NOMO-1 treated with dmso at 0.1 percent for 144 hours (cell line): Measurements from ENCODE around the gene GLI2.

Experiments used
- DNase-seq: peaks from one replicate; lab custom pipeline; 2025; ENCODE audit not compliant: unreplicated experiment; lab: John Stamatoyannopoulos, UW

Gene GLI2

DNA sequence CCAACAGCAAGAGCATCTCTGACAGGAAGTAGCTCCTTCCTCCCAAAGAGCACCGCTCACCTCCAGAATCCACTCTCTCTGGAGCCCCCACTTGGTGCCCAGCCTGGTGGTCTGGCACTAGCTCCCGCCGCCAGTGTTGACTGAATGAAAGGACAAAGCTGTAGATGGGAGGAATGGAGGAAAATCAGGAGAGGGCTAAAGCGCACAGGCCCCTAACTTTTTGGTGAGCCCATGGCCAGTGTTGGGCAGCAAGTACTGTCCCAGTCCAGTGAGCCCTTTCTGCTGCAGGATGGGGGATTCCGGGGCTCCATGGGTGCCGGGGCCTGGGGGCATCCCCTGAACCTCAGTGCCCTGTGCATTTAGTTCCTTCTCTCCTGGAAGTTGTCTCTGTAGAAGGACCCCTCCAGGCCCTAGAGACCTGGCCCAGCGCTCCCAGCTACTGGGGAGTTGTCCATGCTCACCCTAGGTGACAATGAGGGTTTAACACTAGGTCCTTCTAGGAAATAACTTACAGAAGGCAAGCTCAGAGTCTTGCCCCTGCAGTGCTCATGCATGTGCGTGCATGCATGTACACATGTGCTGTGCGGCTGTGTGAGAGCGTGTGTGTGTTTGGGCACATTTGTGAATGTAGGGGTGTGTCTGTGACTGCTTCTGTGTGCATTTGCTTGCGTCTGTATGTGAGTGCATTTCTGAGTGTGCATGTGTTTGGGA, 33.6 kb downstream of the GLI2 start:
- no peak for DNase-seq

DNA sequence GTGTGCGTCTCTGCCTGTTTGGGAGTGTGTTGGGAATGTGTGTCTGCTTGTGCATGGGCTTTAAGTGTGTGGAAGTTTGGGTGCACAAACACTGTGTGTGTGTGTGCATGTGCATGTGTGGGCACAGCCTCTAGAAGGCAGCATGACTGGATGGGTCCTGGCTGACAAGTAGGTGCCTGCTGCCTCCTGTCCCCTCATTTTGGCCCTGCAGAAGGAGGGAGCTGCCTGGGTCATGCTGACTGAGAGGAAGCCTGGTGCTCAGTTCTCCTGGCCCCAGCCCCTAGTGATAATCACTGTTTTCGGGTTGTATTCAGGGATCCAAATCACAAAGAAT, 34.1 kb downstream of the GLI2 start:
- no peak for DNase-seq

DNA sequence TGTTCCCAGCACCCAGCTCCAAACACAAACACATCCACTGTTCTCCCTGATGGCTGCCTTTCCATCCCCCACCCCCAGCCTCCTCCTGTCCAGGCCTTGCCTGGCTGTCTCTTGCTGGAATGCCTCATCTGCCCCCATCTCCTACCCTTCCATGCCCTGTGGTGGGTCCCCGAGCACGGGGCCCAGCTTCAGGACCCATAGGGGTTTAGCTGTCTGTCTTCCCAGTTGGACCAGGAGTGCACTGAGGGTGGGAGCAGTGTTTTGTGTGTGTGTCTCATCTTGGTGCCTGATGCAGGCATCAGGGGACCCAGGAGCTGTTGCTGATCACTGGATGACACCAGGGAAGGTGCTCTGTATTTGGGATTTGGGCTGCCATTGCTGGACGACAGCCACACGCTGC, 34.5 kb downstream of the GLI2 start:
- DNase-seq = no peak

DNA sequence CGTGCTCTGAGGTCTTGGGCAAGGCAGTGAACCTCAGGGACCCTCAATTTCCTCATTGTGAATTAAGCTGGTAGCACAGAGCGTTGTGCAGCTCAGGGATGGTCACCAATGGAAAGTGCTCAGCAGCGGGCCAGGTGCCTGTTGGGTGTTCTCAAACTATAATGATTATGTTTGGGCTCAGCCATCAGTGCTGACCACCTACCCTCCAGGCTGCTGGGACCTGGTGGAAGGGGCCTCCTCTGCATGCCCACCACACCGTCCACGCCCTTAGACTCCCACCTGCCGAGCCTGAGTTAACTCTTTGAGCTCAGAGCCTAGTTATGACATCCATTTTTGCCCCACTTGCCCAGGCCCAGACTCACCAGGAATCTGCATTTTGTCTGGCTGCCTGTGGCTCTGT, 35.0 kb downstream of the GLI2 start:
- no peak for DNase-seq

DNA sequence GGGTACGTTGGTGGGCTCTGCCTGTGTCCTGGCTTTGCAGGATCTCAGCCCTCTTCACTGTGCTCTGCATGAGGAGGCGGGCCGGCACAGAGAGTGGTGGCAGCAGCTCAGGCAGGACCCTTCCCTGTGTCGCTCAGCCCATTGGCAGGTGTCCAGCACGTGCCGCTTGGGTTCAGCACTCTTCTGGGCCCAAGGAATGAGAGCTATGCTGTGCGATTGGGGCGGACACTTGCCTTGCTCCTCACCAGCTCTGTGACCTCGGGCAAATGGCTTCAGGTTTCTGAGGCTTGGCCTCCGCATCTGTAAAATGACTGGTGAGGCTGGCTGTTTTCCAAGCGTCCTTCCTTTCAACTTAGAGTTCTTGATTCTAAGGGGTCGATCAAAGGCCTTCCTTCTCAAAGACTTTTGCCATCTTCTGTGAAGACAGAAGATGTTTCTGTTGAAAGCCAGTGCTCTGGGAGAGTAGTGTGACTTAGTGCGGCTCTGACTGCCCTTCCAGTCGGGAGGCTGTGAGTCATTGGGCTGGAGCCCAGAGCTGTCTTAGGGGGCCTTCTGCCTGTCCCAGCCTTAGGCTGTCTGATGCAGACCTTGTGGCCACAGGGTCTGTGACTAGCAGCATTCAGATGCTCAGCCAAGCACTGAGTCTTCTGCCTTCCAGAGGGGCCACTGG, 35.6 kb downstream of the GLI2 start:
- no peak for DNase-seq

DNA sequence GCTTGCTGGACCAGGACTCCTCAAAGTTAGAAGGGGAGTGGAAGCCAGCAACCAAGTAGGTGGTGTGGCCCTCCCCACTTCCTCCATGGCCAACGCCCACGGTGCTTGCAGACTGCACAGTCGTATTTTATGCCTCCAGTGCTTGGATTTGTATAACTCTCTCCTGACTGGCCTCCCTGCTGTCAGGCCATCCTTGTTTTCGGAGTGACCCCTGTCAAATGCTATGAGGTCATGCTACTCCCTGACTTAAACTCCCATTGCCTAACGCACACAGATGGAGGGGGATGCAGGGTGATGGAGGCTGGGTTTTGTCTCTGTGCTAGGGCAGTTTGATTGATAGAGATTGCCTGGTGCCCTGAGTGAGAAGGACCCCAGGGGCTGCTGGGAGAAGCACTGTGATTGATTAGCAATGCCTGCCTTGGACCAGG, 36.1 kb downstream of the GLI2 start:
- no peak for DNase-seq

DNA sequence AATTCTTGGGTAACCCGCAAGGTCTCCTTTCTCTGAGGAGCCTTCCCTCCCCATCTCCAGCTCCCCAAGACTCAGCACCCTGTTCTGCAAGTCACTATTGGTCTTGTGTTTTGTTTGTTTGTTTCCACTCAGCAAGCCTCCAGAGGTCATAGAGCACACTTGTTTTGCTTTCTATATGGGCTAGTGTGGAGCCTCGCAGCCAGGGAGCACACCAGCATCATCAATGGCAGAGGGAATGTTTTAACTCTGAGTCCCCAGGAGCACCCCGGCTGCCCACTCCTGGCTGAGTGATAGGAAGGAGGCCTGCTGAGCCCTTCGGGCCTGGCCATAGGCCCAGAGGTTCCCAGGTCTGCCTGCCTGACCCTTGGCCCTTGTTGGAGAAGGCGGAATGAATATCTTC, 36.6 kb downstream of the GLI2 start:
- DNase-seq = no peak

DNA sequence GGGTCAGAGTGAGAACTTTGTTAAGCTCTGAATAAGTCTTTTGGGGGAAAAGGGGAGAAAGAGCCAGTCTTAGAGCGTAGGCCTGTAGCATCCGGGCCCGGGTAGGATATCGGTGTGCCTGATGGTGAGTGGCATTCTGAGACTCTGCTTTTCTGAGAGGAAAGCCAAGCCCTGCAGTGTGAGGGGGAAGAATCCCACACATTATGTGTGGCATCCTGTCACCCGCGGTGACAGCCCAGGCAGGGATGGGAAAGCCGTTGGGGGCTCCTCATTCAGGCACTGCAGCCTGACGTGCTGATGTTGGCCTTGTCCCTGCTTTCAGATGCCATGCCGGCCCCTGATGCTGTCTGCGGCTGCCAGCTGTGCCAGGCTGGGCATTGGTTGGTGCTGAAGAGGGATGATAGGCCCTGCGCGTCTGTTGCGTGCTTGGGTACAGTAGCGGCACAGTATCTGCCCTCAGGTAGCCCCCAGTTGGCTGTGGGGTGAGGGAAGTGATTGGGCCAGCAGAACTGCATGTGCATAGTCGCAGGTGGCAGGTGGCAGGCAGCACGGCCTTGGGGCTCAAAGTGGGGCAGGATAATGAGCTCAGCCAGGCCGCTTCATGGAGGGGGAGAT, 37.6 kb downstream of the GLI2 start:
- DNase-seq = no peak

DNA sequence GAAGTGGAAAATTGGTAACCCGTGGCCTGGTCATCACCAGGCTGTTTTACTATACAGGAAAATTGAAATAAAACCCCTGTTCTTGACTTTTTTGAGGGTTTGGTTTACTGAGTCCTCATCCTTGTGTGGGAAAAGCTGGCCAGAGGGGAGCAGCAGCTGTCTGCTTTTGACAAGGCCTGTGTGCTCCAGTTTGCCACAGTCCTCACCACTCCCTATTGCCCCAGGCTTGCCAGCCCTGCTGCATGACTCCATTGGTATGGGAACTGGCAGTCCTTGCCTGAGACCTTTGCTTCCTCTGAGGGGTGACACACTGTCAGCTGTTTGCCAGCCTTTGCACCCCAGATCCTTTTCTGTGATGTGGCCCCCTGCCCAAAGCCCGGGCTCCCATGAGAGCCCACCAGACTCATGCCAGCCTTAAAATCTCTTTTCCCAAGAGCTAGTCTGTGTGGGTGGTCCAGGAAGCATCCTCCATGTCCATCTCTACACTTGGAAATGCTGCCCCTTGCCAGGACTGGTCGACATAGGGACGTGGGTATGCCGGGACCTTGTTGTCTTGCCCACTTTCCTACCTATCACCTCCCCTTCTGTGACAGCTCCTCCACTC, 39.0 kb downstream of the GLI2 start:
- DNase-seq = no peak

DNA sequence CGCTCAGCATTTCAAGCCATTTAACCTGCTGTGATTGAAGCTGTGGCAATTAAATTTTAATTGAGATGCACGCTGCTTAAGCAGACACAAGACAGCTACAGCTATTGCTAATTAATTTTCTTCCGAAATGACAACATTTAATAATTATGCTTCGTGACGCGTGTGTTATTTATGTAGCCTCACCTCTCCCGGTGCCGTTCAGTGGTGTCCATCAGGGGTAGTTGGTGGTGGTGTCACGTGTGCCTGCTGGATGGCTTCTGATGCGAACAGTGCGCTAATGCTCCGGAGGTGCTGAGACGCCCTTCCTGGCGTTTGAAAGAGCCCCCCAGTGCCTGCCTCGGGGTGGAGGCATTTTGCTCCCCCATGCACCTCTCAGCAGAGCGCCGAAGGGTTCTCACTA, 39.5 kb downstream of the GLI2 start:
- no peak for DNase-seq

DNA sequence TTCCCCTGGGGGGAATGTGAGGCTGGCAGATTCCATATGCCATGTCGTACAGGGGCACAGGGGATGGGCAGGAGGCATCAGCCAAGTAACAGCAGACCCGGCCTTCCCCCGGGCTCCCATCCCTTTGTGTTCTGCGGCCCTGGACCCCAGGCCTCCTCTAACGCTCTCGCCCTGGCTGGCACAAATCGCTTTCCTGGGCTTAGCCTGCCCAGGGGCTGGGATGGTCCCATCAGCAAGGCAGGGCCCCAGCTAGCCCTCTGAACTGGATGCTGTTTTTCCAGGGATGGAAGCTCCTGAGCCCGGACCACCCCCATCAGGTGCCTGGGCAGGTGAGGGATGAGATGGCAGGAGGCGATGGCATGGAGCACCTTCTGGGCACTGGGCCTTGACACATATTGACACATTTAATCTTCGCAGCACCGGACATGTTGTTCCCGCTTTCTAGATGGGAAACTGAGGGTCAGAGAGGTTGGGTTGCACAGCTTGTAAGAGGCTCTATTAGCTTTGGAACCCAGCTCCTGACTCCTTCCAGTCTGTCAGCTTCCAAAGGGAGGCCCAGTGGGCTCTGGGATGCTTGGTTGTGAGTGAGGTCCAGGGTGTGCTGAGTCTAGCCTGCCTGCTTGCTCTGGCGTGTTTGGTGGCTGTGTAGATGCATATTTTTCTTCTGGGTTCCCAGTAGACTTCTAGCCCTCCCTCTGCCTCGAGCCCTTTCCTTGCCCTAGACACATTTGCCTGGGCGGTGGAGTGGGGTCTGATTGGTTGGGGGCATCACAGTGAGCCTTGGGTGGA, 40.3 kb downstream of the GLI2 start:
- DNase-seq = no peak

DNA sequence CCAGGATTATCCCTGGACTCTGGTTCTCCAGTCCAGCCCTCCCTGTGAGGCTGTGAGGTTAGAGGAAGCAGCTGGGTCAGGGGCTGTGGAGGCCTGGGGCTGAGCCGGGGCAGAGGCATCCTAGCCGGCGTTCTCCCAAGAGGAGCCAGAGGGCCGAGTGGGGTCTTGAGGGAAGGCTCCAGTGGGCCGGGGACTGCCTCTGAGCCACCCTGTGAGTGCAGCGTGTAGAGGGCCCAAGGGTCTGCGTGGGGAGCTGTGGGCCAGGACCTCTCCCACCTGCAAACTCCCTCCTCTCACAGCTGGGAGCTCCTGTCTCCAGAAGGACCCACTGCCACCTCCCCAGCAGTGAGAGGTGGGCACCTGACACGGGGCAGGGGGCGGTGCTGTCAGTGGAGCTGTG, 41.0 kb downstream of the GLI2 start:
- DNase-seq = no peak

DNA sequence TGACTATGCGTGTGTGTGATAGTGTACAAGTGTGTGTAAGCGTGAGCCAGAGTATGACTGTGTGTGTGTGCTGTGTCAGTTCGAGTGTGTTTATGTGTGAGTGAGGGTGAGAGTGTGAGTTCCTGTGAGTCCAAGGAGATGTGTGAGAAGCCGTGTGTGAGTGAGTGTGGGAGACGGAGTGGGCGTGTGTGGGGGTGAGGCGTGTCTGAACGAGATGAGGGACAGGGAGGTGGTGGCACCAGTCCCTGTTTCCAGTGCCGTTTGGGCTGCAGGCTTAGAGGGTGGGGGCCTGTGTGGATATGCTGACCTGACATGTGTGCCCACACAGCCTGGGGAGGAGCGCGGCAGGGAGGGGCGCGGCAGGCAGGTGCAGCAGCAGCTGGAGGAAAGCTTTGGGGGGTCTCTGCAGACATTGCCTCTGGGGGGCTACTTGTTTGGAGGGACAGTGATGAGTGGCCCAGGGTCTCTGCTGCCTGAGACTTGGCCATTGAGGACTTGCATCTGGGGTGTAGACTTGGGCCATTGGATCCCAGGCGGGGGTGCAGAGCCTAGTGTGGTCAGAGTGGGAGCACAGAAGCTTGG, 41.6 kb downstream of the GLI2 start:
- DNase-seq = no peak

DNA sequence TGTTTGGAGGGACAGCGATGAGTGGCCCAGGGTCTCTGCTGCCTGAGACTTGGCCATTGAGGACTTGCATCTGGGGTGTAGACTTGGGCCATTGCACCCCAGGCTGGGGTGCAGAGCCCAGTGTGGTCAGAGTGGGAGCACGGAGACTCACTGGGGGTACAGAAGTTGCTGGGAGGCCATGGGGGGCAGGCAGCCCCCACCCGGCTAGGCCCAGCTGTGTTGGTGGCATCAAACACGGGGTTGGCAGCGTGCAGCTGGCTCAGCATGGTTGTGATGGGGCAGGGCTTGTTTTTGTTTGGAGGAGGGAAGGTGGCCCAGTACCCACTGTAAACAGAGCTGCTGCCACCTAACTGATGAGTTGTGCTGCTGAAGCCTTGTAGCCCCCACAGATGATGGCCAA, 42.1 kb downstream of the GLI2 start:
- DNase-seq = no peak

DNA sequence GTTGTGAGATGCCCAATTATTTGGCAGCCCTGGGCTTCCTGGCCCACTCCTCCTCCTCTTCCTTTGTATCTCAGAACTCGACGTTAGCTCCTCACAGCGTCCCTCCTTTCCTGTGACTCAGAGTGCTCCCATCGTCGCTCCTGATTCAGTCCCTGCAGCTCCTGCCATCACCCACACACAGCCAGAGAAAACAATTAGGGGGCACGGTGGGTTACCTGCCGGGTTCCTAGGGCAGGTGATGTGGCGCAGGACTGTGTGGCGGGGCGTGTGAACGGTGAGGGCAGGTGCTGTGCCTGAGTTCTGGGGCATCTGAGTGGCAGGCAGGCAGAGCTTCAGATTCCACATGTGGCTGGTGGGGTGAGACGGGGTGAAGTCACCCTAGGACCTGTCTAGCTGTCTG, 42.6 kb downstream of the GLI2 start:
- DNase-seq = no peak

DNA sequence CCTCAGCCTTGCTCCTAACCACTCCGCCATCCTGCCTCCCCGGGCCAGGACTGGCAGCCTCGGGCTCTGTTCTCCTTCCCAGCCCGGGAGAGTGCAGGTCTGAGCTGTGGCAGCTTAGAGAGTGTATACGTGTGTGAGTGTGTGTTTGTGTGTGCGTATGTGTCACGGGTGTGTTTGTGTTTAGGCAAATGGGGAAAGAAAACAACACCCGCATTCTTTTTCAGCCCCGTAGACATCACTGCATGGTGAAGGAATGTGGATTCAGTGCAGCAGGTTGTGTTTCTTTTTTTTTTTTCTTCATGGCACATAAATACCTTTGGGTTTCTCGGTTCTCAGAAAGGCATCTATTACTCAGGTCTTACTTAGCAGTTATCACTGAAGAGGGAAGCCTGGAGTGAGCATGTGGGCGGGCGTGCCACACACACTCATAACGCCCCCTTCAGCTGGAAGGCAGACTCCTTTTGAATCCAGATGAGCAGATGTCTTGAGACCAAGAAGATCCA, 44.2 kb downstream of the GLI2 start:
- DNase-seq = no peak

DNA sequence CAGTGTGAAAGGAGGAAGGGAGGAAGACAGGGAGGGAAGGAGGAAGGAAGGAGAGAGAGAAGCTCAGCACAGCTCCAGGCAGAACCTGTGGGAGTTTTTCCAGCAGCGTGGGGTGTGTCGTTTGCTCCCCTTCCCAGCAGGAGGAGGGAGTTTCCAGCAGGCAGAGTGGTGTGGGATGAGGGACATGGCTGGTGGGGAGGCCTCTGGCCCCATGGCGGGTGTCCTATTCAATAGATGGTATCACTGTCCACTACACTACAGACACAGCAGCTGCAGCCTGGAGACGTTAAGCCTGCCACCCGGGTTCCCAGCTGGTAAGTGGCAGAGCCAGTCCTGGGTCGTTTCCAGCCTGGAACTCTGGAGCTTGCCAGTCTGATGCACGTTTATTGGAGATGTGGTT, 44.7 kb downstream of the GLI2 start:
- no peak for DNase-seq

DNA sequence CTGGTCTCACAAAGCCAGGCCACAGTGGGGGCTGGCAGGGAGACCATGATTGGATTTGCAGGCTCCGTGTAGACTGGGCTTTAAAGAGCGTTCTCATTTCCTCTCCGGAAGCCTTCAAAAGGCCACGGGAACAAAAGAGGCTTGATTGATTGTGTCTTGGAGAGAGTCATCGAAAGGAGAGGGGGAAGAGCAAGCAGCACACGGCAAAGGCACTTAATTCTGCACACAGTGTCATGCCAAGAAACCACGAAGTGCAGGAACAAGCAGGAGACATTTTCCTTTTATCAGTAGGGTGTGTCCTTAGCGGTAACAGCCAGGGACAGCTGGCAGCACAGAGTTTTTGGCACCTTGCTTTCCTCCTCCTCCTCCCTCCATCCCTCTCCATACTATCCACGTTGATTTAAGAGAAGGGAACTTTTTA, 47.7 kb downstream of the GLI2 start:
- DNase-seq = peak; percentile 77

DNA sequence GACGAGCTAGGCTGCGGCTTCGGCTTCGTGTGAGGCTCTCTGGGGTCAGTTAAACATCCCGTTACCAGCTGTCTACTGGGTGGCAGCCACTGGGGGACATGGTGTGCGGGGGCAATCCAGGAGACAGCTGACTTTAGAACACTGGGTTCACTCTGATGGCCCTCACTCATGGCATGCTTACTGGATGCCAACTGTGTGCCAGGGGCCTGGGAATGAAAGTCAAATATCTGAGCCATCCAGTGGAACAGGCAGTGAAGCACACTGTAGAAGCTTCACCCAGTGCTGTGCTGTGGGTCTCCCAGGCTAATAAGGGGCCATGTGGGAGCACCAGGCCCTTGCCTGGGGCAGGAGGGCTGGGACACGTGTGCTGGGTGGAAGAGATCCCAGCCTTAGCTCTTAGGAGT, 48.3 kb downstream of the GLI2 start:
- no peak for DNase-seq
